ENCODE data around the gene MYLK.

The MYLK gene

GRCh38 chr3:123789760-123790159 lies 94.4 kb downstream of the MYLK start:
- no peak for DNase-seq

DNA sequence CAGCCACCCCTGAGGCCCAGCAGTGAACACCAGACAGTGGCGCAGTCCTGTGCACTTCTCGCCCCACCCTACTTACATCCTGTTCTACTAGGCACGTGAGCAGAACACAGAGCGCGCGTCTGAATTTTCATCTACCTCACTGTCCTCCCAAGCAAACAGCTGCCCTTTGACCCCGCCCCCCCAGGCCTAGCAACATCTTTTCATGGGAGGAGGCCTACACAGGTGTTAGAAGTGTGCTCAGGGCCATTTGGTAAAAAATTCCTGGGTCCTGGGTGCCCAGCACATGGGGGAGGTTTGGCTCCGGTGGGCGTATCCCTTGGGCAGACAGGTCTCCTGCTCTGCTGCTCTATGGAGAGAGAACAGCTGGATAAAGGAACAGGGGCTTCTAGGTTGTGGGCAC lies 95.0 kb downstream of the MYLK start:
- DNase-seq, result no peak

DNA sequence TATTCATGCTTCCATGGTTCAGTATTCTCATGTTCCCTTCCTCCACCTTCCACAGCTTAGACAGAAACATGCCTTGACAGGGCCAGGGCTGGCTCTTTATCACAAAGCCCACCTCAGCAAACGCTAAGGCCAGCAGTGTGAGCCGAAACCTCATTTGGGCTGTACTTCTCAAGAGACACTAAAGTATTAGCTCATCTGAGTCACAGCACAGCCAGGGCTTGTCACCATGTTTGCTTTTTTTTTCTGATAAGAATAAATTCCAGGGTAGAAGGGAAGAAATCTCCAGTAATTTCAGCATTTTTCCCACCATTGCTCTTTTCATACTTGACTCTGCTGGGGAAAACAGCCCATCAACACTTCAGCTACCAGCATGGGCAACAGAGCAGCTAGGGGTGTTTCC lies 95.4 kb downstream of the MYLK start:
- no peak for DNase-seq

GRCh38 chr3:123787133-123787532 lies 97.0 kb downstream of the MYLK start:
- no peak for DNase-seq

GRCh38 chr3:123785602-123786001 lies 98.5 kb downstream of the MYLK start:
- DNase-seq, result no peak

GRCh38 chr3:123783811-123784210 lies 100.3 kb downstream of the MYLK start:
- DNase-seq, result no peak

GRCh38 chr3:123783050-123783689 lies 101.0 kb downstream of the MYLK start:
- DNase-seq, result no peak

DNA sequence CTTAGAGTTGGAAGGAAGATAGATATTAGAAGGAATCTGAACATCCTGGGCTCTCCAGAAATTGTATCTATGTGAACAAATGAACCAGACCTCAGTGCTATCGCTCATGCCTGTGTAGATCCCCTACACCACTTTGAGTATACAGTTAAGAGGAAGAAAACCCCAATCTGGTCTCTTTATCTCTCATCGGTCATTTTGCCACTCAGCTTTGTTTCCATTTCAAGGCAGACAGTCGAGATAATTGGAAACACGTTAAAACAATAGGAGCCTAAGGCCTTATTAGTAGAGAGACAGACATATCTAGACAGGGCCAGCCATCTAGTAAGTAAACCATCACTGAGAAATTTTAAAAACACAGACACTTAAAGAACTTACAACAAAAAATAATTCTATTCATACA lies 101.6 kb downstream of the MYLK start:
- no peak for DNase-seq

GRCh38 chr3:123781571-123782275 lies 102.4 kb downstream of the MYLK start:
- DNase-seq, result no peak

- DNase-seq, result no peak
Observed at GRCh38 chr3:123781138-123781537, 103.0 kb downstream of the MYLK start.

GRCh38 chr3:123780656-123781055 lies 103.5 kb downstream of the MYLK start:
- no peak for DNase-seq

DNA sequence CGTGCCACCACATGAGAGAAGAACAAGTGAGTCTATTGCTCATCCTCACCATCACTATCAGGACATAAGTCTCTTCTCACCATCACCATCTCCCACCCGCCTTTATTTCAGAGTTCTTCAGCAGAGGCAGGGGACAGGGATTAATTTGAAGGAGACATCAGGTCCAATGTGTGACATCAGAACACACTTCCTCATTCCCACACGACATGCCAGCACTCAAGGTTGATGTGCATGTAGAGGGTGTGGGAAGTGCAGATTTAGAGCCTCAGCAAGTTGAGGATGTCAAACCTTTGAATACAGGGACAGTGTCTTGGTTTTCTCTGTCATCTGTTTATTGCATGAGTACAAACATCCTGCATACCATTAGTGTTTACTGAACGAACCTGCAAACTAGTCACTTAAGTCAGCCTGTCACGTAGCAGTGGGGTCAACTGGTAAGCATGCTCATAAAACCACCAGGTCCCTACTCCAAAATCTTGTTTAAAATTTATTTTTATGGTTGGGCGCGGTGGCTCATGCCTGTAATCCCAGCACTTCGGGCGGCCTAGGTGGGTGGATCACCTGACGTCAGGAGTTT lies 104.4 kb downstream of the MYLK start:
- DNase-seq, result no peak

DNA sequence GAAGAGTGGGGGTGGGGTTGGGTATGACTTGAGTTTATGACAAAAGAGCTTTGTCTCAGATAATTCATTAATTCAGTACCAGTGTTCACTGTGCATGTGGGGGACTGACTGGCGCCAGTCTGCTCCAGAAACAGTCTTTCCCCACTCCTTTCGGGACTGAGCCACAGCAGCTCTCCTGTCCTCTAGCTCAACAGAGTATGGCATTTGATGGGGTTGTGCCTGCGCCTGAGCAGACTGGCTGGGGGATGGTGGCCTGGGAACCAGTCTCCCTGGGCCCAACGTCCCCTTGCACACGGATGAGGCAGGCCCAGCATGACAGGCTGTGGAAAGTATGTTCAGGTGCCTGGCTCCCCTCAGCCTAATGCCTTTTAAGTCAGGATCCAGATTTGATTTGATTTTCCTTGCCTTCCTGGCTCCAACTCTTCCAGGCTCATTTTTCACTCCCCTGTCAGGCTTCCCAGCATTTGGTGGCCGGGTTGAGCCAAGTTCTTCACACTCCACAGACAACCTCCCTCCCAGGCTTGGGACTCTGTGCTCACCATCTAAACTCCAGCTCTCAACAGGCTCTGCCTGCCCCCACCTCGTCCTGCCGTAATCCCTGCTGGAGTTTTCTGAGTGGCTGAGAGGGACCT lies 105.0 kb downstream of the MYLK start:
- DNase-seq, result no peak

- no peak for DNase-seq
Observed at GRCh38 chr3:123778525-123778924, 105.6 kb downstream of the MYLK start.

GRCh38 chr3:123776071-123776782 lies 107.9 kb downstream of the MYLK start:
- DNase-seq, result no peak

- DNase-seq, result no peak
Observed at GRCh38 chr3:123774474-123774873, 109.7 kb downstream of the MYLK start.

DNA sequence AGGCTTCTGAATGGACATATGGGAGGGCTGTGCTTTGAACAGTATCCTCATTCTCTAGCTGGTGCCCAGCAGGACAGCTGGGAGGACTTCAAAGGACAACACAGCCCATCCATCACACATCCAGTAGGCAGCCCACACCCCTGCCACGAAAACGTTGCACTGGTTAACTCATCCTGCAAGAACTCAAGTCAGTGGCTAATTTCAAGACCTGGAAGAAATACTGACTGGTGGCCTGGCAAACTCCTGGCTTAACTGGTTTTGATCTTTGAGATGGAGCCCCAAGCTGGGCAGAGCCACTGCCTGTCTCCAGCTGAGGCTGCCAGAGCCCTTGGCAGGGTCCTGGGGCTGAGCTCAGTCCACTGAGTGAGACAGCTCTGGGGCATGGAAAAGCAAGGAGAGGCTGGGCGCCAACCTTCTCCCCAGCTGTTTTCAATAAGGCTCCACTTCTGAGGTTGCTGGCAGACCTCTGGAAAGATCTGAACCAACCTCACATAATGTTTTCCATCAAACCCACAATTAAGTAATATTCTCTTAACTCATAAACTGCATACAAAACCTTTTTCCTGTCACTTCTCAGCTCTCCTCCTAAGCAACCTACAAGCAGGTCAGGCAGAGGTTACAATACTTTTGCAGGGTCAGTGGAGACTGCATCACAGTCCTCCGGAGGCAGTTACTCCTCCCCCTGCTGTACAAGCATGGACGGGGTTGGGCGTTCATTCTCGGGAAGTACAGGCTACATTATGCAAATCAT lies 110.3 kb downstream of the MYLK start:
- no peak for DNase-seq

DNA sequence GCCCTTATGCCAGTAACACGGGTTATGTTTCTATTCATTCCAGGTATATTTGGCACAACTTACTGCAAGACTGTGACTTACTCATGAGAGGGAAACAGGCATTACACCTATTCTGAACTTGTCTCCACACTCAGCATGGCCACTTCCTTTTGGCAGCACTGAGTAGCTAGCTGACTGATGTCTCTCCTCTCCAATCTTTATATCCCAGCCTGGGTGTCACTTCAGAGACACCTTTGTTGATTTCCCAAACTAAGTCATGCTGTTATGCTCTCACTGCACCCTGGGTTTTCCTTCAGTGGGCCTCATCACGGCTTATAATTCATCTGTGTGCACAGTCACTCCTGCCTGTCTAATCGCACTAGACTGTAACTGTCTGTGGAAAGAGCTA lies 114.8 kb downstream of the MYLK start:
- no peak for DNase-seq

DNA sequence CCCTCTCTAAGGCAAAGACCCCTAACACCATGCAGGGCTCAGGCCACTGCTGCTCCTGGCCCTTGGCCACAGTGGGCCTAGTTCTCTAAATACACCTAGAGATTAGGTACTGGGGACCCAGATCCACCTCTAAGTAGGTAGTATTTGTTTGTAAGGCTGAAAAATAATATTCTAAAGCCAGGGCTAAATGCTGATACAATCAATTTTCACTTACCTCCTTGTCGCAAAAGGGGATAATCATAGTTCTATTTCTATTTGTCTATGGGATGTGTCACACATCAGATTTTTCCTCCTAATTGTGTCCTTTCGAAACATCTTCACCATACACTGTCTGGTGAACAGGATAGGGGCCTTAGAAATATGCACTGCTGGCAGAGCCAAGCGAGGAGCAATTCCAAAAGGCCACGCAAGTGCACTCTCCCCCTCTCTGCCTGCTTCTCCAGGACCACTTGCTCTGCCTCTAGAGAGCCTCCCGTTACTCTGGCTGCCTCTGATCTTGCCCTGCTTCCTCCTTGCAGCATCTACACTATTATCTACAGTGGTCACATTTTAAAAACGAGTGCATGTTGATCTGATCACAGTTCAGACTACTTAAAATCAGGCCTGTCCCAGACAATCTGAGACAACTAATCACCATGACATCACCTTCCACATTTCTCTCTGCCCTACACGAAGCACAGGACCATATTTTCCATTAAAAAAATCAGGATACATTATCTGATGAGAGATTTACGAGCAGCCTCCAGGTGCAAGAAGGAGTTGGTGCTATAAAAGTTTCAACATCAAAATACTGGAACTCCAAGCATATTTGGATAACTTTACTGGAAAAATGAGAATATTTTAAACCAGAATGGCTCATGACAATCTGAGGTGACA lies 115.4 kb downstream of the MYLK start:
- no peak for DNase-seq

DNA sequence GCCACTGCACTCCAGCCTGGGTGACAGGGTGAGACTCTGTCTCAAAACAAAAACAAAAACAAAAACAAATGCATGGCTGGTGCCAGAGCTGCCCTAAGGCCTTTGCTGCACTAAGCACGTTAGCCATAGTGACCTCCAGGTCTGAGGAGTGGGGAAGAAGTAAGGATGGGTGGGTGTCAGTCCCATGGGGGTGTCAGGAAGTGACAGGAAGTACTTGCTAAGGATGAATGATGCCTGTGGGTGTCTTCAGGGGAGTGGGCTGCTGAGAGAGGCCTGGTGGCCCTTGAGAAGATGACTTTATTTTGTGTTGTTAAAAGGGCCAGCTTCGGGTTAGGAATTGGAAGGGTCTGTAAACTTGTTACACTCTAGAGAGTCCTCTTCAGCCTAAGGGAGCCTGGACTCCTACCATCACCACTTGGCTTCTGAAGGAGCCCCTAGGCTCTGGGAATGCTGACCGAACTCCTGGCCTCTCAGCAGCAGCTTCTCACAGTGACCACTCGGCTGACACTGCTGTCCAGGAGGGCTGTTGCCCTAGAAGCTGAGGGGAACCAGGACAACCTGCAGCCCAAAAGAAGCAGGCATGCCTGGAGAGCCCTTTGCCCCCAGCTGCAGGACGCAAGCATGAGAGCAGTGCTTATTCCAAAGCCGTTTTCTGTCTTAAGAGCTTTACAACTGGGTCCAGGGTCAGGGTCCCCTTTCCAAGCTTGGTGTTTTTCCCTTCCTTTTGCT lies 116.4 kb downstream of the MYLK start:
- DNase-seq, result no peak

DNA sequence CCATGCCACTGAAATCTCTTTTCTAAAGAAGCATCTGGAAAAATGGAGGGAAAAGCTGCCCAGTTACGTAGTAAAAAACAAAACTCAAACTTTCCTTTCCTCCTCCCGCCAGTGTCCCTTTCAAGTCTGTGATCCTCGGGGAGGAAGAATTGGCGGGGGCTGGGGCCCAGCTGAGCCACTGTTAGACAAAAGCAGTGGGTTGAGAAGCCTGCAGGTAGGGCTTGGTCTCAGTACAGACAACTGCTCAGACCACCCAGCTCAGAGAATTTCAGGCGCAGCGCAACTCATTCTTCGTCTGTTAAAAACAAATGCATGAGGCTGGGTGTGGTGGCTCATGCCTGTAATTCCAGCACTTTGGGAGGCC lies 117.1 kb downstream of the MYLK start:
- DNase-seq, result no peak

Data from bone marrow (tissue), 2 donors.